Neural crest cell (in vitro differentiated cells): ENCODE data around the gene DAPK1. TPM values are rescaled to one million over a fixed set of nuclear protein-coding genes. Genes with fewer than 3 reads are reported as not detected.
A peak's percentile ranks its signal among the peaks of the same experiment; 100 is the strongest.

ENCODE experiments used
- DNase-seq: peaks from one replicate; pipeline ENCODE4 v3.0.0; 2021; ENCODE audit warnings: low read depth, mixed read lengths, low spot score
- H3K27ac Mint-ChIP-seq: one replicate; pipeline ENCODE4 v1.8.0; 2021; ENCODE audit warnings: mild to moderate bottlenecking, mixed read lengths; ENCODE audit not compliant: unreplicated experiment
- H3K27me3 Mint-ChIP-seq: 2 replicates; pipeline ENCODE4 v1.8.0; 2021; ENCODE audit warnings: low read depth, mild to moderate bottlenecking, mixed read lengths
- H3K36me3 Mint-ChIP-seq: 2 replicates; pipeline ENCODE4 v1.8.0; 2021; ENCODE audit warnings: low read depth, mild to moderate bottlenecking, mixed read lengths
- H3K4me1 Mint-ChIP-seq: 2 replicates; pipeline ENCODE4 v1.8.0; 2021; ENCODE audit warnings: mixed read lengths
- H3K4me3 Mint-ChIP-seq: one replicate; pipeline ENCODE4 v1.8.0; 2021; ENCODE audit warnings: mild to moderate bottlenecking, mixed read lengths
- H3K9me3 Mint-ChIP-seq: 2 replicates; pipeline ENCODE4 v1.8.0; 2021; ENCODE audit warnings: mixed read lengths
- total RNA-seq: library from RNA; stranded (reverse); gene quantifications from 2 replicates; pipeline ENCODE4 v1.2.1, GENCODE V29; 2021
- TF ChIP-seq, protein P1 (sequence below): fragments of 200-600 bp; sonication (generic); conservative IDR thresholded peaks from 2 replicates; pipeline ENCODE4 v1.5.0; 2021; ENCODE audit warnings: antibody characterized with exemption, mild to moderate bottlenecking

DAPK1 gene
- total RNA-seq, 1 donor from 2014 or later: 62.7 TPM

DNA sequence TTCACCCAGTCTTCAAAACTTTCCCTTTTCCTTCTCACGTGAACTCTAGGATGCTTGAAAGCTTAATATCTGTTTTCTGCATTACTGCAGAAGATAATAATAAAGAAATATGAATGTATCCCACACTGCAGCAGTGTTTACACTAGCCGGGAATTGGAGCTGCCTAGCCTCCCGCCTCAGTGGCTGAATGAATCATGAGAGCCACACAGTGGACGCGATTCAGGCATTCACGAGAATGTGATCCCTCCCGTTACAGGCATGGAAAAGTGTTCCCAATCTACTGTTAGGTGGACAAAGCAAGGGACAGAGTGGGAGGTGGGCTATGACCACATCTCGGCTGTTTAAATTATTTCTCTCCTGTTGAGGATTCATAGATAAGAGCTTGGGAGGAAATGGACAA, 158.8 kb downstream of the DAPK1 start:
- Mint-ChIP-seq H3K27ac (no peak overlapping the region), H3K4me1 (peaks cover 19% of the 10 kb centered on the region), H3K36me3 (peaks cover 25% of the 10 kb centered on the region), H3K4me3 (no peak overlapping the region), H3K9me3 (no peaks in the 10 kb centered on the region), H3K27me3 (no peaks in the 10 kb centered on the region)
- no peak for DNase-seq
- TF ChIP-seq, protein P1, sequence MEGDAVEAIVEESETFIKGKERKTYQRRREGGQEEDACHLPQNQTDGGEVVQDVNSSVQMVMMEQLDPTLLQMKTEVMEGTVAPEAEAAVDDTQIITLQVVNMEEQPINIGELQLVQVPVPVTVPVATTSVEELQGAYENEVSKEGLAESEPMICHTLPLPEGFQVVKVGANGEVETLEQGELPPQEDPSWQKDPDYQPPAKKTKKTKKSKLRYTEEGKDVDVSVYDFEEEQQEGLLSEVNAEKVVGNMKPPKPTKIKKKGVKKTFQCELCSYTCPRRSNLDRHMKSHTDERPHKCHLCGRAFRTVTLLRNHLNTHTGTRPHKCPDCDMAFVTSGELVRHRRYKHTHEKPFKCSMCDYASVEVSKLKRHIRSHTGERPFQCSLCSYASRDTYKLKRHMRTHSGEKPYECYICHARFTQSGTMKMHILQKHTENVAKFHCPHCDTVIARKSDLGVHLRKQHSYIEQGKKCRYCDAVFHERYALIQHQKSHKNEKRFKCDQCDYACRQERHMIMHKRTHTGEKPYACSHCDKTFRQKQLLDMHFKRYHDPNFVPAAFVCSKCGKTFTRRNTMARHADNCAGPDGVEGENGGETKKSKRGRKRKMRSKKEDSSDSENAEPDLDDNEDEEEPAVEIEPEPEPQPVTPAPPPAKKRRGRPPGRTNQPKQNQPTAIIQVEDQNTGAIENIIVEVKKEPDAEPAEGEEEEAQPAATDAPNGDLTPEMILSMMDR: no peak

GRCh38 chr9:87657190-87657589, 159.5 kb downstream of the DAPK1 start:
- Mint-ChIP-seq H3K27ac (no peak overlapping the region), H3K4me3 (no peak overlapping the region), H3K9me3 (no peaks in the 10 kb centered on the region), H3K27me3 (no peaks in the 10 kb centered on the region), H3K36me3 (peaks cover 28% of the 10 kb centered on the region), H3K4me1 (peaks cover 19% of the 10 kb centered on the region)
- TF ChIP-seq, protein P1: no peak
- DNase-seq: no peak

DNA sequence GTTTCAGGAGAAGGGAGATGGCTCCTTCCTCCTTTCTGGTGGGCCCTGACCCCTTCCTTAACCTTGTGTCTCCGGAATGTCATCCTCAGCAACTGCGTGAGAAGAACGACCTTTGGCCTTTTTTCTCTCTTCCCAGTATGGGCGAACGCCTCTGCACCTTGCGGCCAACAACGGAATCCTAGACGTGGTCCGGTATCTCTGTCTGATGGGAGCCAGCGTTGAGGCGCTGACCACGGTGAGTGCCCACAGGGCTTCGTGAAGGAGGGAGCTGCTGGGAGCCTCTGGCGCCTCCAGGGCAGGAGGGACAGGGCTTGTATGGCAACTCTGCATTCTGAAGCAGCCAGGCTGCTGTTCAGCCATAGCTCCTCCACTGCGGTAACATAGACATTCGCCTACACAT, 160.2 kb downstream of the DAPK1 start:
- Mint-ChIP-seq H3K27me3 (no peaks in the 10 kb centered on the region), H3K4me3 (no peak overlapping the region), H3K9me3 (no peaks in the 10 kb centered on the region), H3K4me1 (peaks cover 21% of the 10 kb centered on the region), H3K27ac (no peak overlapping the region), H3K36me3 (peaks cover 28% of the 10 kb centered on the region)
- TF ChIP-seq, protein P1: no peak
- DNase-seq: no peak

GRCh38 chr9:87658511-87658910, 160.8 kb downstream of the DAPK1 start:
- Mint-ChIP-seq H3K4me1 (peaks cover 23% of the 10 kb centered on the region), H3K27ac (peak overlapping the region; percentile 43), H3K9me3 (no peaks in the 10 kb centered on the region), H3K27me3 (no peaks in the 10 kb centered on the region), H3K4me3 (no peak overlapping the region), H3K36me3 (peaks cover 28% of the 10 kb centered on the region)
- no peak for DNase-seq
- TF ChIP-seq, protein P1: no peak

DNA sequence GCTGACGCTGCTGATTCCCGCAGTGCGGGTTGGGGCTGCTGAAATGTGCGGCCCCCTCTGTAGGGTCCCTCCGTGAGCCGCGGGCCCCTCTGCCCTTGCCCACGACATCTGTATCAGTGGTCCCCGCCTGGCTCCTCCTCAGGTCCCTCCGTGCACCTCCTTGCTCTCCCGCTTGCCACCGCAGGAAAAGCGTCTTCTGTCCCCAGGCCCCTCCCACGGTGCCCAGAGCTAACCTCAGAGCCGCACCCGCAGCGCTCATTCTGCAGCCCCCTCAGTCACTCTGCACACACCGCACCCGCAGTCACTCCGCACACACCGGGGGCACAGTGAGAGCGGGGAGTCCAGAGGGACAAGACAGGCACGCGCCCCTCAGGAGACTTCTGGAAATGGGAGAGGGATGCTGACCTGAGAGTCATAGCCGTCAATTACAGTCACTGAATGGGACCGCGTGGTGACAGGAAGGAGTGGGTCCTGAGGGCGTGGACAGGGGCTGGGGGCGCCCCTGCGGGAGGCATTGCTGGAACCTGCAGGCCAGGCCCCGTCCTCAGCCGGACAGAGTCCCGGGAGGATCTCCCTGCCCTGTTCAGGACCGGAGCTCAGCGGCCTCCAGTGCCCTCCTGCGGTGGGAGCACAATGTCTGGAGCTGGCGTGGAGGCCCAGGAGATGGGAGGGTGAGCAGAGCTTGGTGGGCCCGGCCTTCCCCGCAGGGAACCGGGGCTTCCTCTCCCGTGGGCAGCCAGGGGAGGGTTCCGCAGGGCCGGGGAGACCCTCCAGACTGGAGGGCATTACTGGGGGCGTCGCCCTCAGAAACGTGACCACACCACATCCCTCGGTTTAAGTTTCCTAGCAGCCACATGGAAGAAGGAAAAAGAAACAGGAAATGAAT, 162.1 kb downstream of the DAPK1 start:
- H3K4me3 Mint-ChIP-seq: no peak overlapping the region
- peaks cover 34% of the 10 kb centered on the region for H3K36me3 Mint-ChIP-seq
- TF ChIP-seq, protein P1: no peak
- peaks cover 23% of the 10 kb centered on the region for H3K4me1 Mint-ChIP-seq
- no peak for DNase-seq
- no peaks in the 10 kb centered on the region for H3K9me3 Mint-ChIP-seq
- peak overlapping the region; percentile 6 for H3K27ac Mint-ChIP-seq
- no peaks in the 10 kb centered on the region for H3K27me3 Mint-ChIP-seq
